ENCODE data around the gene KRT10.

DNA sequence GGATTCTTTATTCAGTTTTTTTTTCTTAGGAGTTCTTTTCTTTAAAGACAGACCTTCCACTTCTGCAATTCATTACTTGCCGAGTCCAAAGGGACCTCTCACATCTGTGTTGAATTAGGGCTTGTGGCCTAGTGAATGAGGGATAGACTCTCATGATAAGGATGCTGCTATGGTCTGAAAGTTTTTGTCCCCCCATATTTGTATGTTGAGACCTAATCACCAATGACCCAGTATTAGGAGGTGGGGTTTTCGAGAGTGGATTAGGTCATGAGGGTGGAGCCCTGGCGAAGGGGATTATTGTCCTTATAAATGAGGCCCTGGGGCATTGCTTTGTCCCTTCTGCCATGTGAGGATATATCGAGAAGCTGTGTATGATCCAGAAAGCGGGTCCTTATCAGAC, 35.1 kb upstream of the KRT10 start:
- no peak for TF ChIP-seq POLR2A (IDR thresholded peaks at IDR 0.05)
- TF ChIP-seq, protein P1, sequence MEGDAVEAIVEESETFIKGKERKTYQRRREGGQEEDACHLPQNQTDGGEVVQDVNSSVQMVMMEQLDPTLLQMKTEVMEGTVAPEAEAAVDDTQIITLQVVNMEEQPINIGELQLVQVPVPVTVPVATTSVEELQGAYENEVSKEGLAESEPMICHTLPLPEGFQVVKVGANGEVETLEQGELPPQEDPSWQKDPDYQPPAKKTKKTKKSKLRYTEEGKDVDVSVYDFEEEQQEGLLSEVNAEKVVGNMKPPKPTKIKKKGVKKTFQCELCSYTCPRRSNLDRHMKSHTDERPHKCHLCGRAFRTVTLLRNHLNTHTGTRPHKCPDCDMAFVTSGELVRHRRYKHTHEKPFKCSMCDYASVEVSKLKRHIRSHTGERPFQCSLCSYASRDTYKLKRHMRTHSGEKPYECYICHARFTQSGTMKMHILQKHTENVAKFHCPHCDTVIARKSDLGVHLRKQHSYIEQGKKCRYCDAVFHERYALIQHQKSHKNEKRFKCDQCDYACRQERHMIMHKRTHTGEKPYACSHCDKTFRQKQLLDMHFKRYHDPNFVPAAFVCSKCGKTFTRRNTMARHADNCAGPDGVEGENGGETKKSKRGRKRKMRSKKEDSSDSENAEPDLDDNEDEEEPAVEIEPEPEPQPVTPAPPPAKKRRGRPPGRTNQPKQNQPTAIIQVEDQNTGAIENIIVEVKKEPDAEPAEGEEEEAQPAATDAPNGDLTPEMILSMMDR (IDR thresholded peaks at IDR 0.05): no peak
